ENCODE data around the gene TSC22D1. TPM values are rescaled to one million over a fixed set of nuclear protein-coding genes. Genes with fewer than 3 reads are reported as not detected.

The TSC22D1 gene
- total RNA-seq, 4 donors from 2014 or later, result 199 to 263 (median 248) TPM

GRCh38 chr13:44411841-44412240, 164.3 kb downstream of the TSC22D1 start:
- DNase-seq (ENCODE audit: extremely low spot score), result no peak
- Histone ChIP-seq H3K9me3 (no peaks in the 10 kb centered on the region), H3K36me3 (no peaks in the 10 kb centered on the region), H3K4me3 (no peak overlapping the region), H3K4me1 (no peaks in the 10 kb centered on the region), H3K27ac (replicated peaks in 1 of 4) (no peak overlapping the region), H3K27me3 (no peaks in the 10 kb centered on the region)
- TF ChIP-seq POLR2AphosphoS5 (IDR thresholded peaks at IDR 0.05) (no peak), EP300 (IDR thresholded peaks at IDR 0.05) (no peak), POLR2A (IDR thresholded peaks at IDR 0.05; ENCODE audit: low read depth) (no peak), CTCF (IDR thresholded peaks at IDR 0.05) (no peak)
- intact Hi-C loops (cut with DNase I), result no loop called here
- WGBS, result 84% methylated on average over 2 of the region's 2 CpGs

- Histone ChIP-seq H3K9me3 (no peaks in the 10 kb centered on the region), H3K27ac (replicated peaks in 1 of 4) (no peak overlapping the region), H3K36me3 (no peaks in the 10 kb centered on the region), H3K4me1 (no peaks in the 10 kb centered on the region), H3K4me3 (no peak overlapping the region), H3K27me3 (no peaks in the 10 kb centered on the region)
- DNase-seq (ENCODE audit: extremely low spot score), result no peak
- intact Hi-C loops (cut with DNase I), result no loop called here
- WGBS, result 86% methylated on average over 6 of the region's 6 CpGs
- TF ChIP-seq POLR2AphosphoS5 (IDR thresholded peaks at IDR 0.05) (no peak), CTCF (IDR thresholded peaks at IDR 0.05) (no peak), EP300 (IDR thresholded peaks at IDR 0.05) (no peak), POLR2A (IDR thresholded peaks at IDR 0.05; ENCODE audit: low read depth) (no peak)
Observed at GRCh38 chr13:44410328-44410859, 165.7 kb downstream of the TSC22D1 start.

- TF ChIP-seq CTCF (IDR thresholded peaks at IDR 0.05) (no peak), EP300 (IDR thresholded peaks at IDR 0.05) (no peak), POLR2AphosphoS5 (IDR thresholded peaks at IDR 0.05) (no peak), POLR2A (IDR thresholded peaks at IDR 0.05; ENCODE audit: low read depth) (no peak)
- no peaks in the 10 kb centered on the region for H3K9me3 ChIP-seq
- H3K4me3 ChIP-seq, result no peak overlapping the region
- no peak overlapping the region for H3K27ac ChIP-seq (replicated peaks in 1 of 4)
- WGBS, result 85% methylated on average over 4 of the region's 4 CpGs
- no peaks in the 10 kb centered on the region for H3K27me3 ChIP-seq
- no peaks in the 10 kb centered on the region for H3K4me1 ChIP-seq
- intact Hi-C loops (cut with DNase I), result no loop called here
- no peaks in the 10 kb centered on the region for H3K36me3 ChIP-seq
- DNase-seq (ENCODE audit: extremely low spot score), result no peak
Observed at GRCh38 chr13:44409595-44409994, 166.5 kb downstream of the TSC22D1 start.

- WGBS, result 98% methylated on average over 7 of the region's 7 CpGs
Observed at GRCh38 chr13:44407891-44408290, 168.2 kb downstream of the TSC22D1 start.

More at GRCh38 chr13:44407891-44408290, 168.2 kb downstream of the TSC22D1 start:
- intact Hi-C loops (cut with DNase I), result no loop called here
- Histone ChIP-seq H3K27me3 (no peaks in the 10 kb centered on the region), H3K9me3 (no peaks in the 10 kb centered on the region), H3K4me1 (peaks cover 0 to 11% (median 0%) of the 10 kb centered on the region in 4 donors), H3K36me3 (no peaks in the 10 kb centered on the region), H3K4me3 (no peak overlapping the region), H3K27ac (replicated peaks in 1 of 4) (no peak overlapping the region)
- DNase-seq (ENCODE audit: extremely low spot score), result no peak
- TF ChIP-seq POLR2A (IDR thresholded peaks at IDR 0.05; ENCODE audit: low read depth), result no peak
- no peak for TF ChIP-seq POLR2AphosphoS5 (IDR thresholded peaks at IDR 0.05)
- TF ChIP-seq CTCF (IDR thresholded peaks at IDR 0.05), result no peak
- no peak for TF ChIP-seq EP300 (IDR thresholded peaks at IDR 0.05)
